A673 (cell line): ENCODE results near the gene KIF5A.

Experiments
- EZH2 ChIP-seq: fragments of 200-600 bp; sonication (generic); IDR thresholded peaks from 2 replicates; pipeline ENCODE4 v1.6.1; 2017; ENCODE audit warnings: borderline replicate concordance, low read depth, mild to moderate bottlenecking, mixed read lengths, antibody characterized with exemption, low read length; ENCODE audit not compliant: poor library complexity, severe bottlenecking
- TF ChIP-seq, protein P1 (sequence below): fragments of 300-800, 200-600 bp; sonication (generic); conservative IDR thresholded peaks from 2 replicates; pipeline ENCODE4 v1.5.1; 2017; ENCODE audit warnings: low read depth, mild to moderate bottlenecking, antibody characterized with exemption, low read length, moderate library complexity, mixed read lengths

DNA sequence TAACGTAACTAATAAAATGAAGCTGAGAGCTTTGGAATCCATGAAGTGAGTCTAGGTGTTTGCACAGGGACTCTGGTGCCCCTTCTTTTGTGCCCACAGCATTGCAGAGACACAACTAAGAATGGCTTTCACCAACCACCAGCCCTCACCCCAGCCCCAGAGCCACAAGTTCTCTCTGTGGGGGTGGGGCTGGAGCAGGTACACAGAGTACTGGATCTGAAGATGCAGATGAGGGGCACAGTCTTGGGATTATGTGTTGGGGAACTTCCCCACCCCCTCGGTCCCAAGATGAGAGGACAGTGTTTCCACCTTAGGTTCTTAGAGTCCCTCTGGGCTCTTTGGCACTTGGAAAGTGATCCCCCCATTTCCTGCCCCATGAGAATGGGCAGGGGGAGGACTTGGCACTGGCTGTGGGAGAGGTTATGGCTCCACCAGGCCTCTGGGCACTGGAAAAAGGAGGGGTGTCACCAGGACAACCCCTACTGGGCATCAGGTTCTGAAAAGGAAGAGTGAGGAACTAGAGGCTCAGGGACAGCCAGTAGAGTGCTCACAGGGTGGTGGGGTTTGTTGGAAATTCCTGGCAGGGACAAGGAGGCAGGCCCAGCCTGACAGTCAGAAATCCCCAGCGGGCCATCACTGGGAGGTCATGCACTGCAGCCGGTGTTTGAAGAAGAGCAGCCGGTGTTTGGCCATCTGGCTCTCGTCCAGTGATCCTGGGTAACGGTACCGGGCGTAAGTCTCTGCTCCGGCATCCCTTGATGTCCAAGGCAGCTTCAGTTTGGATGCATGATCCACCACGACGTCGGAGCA is 76.5 kb downstream of the KIF5A start:
- TF ChIP-seq, protein P1, sequence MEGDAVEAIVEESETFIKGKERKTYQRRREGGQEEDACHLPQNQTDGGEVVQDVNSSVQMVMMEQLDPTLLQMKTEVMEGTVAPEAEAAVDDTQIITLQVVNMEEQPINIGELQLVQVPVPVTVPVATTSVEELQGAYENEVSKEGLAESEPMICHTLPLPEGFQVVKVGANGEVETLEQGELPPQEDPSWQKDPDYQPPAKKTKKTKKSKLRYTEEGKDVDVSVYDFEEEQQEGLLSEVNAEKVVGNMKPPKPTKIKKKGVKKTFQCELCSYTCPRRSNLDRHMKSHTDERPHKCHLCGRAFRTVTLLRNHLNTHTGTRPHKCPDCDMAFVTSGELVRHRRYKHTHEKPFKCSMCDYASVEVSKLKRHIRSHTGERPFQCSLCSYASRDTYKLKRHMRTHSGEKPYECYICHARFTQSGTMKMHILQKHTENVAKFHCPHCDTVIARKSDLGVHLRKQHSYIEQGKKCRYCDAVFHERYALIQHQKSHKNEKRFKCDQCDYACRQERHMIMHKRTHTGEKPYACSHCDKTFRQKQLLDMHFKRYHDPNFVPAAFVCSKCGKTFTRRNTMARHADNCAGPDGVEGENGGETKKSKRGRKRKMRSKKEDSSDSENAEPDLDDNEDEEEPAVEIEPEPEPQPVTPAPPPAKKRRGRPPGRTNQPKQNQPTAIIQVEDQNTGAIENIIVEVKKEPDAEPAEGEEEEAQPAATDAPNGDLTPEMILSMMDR, result no peak
- no peak for TF ChIP-seq EZH2
